ENCODE results near the gene NEK6.

NEK6 gene

DNA sequence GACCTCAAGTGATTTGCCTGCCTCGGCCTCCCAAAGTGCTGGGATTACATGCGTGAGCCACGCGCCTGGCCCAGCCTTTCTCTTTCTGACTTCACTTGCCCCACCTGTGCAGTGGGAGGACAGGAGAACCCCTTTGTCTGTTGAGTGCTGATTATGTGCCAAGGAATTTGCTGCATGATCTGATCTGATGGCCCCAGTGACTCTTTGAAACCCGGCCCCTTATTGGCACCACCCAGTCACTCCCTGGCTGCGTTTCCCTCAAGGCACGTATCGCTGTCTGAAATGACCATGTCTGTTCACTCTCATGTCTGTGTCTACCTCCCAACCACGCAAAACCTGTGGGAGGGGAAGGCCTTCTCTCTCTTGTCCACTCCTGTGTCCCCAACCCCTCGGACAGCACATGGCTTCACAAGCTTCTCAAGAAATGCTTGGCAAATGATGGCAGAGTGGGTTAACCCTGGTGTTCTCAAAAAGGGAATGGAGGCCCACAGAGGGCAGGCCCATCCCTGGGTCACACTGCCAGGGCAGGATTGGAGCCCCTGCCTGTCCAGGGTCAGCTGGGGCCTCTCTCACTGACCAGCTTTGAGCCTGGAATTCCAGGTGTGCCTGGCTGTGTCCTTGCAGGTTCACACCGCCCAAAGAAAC, 21.9 kb downstream of the NEK6 start:
- no peak for DNase-seq (ENCODE audit: low read depth in 2 of 2)

DNA sequence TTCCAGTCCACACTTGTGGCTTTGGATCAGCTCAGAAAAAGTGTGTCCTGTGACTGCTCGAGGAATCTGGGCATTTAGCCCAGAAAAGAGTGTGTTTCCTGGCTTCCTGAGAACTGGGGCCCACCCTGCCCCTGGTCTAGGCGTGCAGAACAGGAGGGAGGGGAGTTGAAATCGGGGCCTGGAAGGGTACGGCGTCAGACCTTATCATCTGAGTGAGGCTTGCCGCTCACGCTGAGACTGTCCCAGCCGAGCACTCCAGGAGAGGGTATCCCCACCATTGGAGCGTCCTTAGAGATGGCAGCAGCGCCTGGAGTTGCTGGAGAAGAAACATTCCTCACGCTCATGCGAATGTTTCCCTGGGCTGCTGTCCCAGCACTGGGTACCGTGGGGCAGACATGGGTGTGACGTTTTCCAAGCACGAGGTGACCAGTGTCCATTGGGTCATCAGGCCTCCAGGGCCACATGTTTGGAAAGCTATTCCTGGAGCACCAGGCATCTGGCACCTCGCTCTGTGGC, 22.5 kb downstream of the NEK6 start:
- no peak for DNase-seq (ENCODE audit: low read depth in 2 of 2)

DNA sequence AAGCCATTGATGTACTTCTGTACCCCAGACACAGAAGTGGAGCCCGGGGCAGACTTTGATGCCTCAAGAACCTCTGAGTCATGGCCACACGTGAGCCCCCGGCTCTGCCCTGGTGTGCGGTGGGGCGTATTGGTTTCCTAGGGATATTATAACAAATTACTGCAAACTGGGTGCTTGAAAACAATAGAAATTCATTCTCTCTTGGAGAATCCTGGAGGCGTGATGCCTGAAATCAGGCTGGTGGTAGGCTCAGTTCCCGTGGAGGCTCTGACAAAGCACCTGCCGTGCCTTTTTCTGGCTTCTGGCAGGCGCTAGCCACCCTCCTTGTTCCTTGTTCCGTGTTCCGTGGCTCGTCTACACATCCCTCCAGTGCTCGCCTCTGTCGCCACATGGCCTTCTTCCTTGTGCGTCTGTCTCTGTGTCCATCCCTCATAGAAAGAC, 24.2 kb downstream of the NEK6 start:
- no peak for DNase-seq (ENCODE audit: low read depth in 2 of 2)

DNA sequence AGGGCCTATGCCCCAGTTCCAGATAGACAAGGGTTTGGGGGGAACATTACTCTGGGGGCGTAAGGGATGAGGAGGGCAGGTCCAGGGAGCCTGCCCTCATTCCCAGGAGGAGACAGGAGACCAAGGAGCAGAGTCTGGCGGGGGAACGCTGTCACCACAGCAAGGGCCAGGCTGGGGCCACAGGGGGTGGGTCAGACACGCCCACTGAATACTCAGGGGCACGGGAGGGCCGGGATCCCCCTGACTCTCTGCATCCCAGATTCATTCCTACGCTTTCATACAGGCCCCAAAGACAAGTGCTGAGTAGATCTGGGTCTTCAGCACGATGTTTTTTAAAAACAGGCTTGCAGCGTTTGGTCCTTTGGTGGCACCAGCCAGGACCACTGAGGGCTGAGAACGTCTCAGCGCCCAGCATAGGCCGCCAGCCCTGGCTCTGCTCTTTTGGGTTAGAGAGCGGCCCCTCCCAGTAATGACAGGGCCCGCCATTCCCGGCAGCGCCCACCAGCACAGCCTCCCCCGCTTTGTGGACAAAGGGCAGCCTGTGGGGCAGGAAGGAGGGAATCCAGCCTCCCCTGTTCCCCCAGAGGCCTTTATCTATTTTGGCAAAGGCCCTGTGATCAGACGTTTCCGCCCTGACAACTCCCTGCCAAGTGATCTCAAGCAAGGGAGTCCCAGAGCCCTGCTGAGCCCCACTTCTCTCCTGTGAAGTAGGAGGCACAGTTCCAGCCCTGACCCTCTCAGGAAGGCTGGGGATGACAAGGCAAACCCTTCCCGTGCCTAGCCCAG, 24.9 kb downstream of the NEK6 start:
- no peak for DNase-seq (ENCODE audit: low read depth in 2 of 2)

DNA sequence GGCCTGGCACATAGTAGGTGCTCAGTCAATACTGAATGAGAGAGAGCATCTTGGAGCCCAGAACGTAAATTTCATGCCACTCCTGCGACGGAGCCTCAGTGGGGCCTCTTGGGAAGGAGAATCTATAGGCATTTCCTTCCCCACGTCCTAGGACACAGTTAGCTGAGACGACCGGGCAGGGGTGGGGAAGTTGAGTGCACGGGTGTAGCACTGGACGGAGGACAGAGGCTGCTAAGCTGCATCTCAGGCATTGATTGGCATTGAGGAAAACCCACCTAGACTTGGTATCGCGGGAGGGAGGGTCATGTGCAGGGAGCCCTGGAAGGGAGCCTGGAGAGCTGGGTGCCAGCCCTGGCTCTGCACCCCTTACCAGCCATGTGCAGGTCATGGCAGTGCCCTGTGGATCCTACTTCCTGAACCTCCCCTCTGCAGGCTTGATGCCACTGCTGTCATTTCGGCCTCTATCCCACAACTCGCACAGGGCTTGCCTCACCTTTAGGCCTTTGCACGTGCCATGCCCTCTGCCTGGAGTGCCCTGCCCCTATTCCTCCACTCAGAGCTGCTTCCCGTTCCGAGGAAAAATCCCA, 25.6 kb downstream of the NEK6 start:
- DNase-seq (ENCODE audit: low read depth in 2 of 2): no peak

DNA sequence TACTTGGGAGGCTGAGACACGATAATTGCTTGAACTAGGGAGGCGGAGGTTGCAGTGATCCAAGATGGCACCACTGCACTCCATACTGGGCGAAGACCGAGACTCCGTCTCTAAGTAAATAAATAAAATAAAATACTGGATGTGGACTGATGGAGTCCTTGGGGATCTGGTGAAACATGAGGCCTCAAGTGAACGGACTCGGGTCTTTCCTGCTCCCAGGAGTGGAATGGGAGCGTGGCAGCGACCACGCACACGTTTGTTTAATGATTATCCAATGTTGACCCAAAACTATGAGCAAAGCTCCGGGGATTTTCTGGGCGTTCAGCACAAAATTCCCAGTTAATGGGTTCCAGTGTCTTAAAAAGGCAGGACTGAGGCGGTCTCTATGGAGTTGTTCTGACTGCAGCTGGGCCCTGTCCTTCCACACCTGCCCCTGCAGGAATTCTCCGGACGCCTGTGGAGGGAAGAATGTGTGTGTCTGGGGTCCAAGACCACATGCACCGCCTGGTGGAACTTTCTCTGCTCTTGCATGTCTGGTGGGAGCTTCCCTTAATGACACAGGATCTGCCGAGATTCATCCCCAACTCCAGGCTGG, 26.6 kb downstream of the NEK6 start:
- no peak for DNase-seq (ENCODE audit: low read depth in 2 of 2)

DNA sequence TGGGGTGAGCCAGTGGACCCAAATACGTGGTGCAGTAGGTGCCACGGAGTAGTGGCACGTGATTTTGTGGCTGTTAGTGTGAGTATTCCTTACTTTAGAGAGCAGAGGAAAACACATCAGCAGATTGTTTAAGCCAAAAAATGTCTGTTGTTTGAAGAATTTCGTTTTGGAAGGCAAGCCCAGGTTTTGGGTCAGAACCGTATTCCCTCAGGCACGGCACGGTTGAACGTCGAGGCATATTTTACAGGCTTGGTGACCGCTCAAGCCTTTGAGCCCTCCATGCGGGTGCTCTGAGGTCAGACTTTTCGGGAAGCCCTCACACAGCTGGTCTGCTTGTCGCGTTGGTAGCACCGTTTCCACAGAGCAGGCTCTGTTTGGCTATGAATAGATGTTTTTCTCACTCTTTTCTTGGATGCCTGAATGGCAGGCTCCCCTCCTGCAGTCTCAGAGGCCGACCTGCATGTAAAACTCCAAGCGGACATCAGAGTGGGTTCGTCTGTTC, 27.2 kb downstream of the NEK6 start:
- DNase-seq (ENCODE audit: low read depth in 2 of 2): no peak

DNA sequence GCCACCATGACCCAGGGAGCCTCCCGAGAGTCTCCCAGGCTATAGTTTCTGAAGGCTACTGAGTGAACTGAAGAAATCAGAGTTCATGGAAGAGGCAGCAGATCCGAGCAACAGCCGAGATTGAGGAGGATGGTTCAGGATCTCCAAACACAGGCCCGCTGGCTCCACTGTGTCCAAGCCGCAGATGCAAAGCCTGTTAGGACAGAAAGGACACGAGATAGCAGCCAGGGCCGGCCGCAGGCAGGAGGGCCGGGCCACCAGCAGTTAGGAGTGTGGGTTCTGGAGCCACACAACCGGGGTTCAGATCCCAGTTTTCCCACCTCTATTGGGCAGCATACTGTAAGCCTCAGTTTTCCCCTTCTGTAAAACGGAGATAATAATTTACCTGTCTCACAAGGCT, 27.7 kb downstream of the NEK6 start:
- DNase-seq (ENCODE audit: low read depth in 2 of 2): no peak

DNA sequence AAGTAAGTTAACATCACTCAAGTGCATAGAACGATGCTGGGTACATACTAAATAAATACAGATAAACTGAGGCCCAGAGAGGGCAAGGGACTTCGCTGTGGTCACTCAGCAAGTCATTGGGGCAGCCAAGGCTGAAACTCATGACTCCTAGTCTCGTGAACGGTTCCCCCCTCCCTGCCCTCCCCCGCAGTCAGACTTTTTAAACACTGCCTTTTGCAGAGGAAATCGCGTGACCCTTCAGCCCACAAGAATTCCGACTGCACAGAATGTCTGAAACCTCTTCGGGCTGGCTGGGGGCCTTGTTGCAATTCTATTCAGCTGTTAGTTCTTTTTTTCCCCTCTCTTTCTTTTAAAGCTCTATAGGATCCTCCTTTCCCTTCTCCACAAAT, 28.1 kb downstream of the NEK6 start:
- DNase-seq (ENCODE audit: low read depth in 2 of 2): no peak

DNA sequence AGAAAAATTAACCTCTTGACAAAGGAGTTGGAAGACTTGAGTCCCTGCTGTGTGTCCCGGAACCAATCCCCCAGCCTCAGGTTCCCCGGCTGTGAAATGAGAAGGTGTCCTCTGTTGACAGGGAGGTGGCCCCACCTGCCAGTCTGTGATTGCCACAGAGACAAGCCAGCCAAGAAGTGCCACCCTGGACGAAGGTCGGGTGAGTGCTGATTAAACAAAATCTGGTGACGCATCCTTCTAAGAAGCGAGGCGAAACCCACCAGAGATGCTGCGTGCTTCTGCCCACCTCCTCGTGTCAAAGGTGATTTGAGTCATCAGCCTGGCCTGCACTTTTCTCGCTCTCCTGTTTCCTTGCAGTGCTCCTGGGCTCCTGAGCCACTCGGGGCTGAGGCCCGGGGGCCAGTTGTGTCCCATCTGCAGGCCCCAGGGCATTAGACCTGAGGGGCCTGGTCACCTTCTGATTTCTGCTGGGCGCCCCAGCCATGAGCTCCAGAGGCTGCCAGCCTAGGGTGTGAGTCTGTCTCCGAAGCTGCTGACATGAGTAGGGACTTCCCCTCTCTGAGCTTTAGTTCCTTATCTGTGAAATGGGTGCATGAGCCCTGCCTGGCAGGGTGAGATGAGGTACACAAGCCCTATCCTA, 28.7 kb downstream of the NEK6 start:
- peak in 1 of 2 donors; percentile 17 for DNase-seq (ENCODE audit: low read depth in 2 of 2)

DNA sequence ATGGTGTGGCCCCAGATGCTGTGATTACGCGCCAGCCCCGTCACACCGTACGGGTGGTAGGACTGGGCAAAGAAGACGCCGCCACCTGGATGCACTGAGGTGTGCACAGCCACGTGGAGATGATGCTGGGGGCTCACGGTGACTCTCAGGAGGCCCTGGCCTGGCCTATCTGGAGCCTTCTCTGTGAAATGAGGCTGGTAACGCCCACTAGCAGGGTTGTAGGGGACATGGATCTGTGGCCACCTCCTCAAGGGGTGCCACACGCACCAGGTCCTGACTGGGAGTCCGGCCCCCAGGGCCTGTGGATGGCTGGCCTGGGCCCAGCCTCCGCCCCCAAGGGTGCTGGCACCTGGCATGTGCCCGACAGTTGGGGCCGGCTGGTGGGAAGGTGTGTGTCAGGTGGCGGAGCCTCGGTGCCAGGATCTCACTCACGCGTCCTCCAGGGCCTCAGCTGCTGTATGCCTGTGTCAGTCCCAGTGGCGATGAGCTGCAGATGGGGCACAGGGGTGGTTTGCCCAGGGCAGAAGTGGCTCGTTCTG, 32.4 kb downstream of the NEK6 start:
- DNase-seq (ENCODE audit: low read depth in 2 of 2): no peak

DNA sequence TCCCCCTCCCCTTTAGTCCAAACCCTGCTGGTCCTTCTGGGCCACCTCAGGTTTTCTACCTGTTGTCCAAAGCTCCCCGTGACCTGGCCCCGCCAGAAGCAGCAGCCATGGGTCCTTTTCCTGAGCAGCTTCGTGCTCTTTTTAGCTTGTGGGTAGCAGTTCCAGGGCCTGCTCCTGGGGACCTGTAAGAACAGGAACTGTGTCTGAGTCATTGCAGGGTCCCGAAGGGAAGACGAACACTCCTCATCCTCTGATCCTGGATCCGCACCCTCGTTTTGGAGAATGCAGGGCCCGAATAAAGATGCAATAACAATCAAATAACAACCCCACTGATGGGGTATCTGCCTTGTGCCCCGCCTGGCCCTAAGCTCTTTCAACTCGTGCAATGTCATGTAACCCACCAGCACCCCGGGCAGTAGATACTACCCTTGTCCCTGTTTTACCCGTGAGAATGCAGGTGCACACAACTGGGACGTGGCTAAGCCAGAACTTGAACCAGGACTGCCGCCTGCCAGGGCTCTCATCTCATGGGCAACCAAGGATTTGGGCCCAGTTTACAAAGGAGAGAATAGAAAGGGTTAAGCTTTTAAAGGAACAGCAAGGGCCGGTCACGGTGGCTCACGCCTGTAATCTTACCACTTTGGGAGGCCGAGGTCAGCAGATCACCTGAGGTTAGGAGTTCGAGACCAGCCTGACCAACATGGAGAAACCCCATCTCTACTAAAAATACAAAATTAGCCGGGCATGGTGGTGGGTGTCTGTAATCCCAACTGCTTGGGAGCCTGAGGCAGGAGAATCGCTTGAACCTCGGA, 33.2 kb downstream of the NEK6 start:
- no peak for DNase-seq (ENCODE audit: low read depth in 2 of 2)

DNA sequence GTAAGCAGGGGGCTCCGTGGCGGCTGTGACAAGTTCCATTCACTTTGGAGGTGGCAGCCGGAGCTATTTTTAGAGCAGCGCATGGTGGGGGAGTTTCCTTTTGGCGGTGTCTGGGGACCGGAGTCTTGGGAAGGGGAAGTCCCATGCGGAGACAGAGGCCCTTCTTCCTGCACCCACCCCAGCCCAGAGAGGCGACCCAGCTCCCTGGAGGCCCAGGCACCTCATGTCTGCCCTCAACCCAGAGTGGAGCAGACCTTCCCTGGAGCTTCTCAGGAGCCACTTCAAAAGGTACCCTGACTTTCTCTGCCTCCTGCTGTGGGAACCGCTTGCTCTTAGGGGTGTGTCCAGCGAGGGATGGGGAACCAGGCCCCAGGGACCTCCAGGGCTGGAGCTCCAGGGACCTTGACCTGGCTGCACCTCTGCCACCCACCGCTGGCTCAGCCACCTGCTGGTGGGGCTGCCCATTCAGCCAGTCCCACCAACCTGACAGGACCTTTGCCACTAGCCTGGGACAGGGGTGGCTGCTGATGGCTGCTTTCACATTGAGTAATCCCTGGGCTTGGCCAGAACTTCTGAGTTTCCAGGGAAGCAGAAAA, 34.1 kb downstream of the NEK6 start:
- no peak for DNase-seq (ENCODE audit: low read depth in 2 of 2)

DNA sequence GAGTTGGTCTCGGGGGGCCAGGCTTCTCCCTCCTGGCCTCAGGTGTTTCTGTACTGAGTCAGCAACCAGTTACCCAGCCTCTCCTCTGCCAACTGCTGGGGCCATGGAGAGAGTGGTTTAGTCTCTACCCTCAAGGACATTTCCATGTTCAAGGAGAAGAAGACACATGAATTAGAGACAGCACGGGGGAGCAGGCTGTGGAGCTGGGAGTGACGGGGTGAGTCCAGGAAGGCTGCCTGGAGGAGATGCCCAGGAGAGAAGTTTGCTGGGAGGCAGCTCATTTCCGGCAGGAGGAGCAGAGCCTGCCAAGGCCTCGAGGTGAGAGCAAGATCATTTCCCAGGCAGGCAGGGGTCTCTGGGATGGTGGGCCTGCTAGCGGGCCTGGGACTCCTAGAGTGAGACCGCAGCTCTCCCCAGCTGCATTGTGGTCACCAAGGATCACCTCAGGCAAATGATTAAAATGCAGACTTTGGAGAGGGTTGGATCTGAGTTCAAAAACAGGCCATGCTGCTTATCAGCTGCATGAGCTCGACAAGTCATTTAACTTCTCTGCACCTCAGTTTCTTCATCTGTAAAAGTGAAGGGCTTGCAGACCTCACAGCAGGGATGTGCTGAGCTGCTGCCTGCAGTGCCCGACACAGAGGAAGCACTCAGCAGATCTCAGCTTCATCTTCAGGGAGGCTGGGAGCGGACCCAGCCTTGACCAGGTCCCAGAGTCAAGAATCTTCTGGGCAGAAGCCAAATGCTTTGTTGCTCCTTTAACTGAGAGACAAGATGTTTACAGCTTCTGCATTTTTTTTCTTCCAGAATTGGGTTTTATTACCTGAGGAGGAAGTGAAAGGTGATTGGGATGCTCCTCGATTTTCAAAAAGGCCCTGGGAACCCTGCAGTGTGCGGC, 35.2 kb downstream of the NEK6 start:
- DNase-seq (ENCODE audit: low read depth in 2 of 2): no peak

DNA sequence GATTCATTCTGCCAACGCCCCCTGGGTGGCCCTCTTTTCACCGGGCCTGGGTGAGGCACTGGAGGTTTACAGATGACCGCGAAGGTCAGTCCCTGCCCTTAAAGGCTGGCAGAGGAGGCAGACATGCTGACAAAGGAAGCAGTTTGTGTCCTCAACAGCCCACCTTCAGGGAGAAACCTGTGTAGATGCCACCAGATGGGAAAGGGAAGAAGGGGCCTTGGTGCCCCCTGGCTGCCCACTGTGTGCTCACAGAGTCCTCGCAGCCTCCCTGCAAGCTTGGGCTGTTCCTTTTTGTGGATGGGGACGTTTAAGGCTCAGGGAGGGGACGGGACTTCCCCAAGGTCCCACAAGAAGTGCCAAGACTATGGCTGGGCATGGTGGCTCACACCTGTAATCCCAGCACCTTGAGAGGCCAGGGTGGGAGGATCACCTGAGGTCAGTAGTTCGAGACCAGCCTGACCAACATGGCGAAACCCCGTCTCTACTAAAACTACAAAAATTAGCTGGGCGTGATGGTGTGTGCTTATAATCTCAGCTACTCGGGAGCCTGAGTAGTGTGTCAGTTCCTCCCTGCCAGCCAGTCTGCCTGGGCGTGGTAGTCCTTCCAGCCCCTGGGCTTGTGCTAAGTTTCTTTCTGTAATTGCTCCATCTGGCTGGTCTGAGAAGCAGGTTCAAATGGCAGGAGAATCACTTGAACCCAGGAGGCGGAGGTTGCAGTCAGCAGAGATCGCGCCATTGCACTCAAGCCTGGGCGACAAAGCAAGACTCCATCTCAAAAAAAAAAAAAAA, 36.2 kb downstream of the NEK6 start:
- DNase-seq (ENCODE audit: low read depth in 2 of 2): no peak

DNA sequence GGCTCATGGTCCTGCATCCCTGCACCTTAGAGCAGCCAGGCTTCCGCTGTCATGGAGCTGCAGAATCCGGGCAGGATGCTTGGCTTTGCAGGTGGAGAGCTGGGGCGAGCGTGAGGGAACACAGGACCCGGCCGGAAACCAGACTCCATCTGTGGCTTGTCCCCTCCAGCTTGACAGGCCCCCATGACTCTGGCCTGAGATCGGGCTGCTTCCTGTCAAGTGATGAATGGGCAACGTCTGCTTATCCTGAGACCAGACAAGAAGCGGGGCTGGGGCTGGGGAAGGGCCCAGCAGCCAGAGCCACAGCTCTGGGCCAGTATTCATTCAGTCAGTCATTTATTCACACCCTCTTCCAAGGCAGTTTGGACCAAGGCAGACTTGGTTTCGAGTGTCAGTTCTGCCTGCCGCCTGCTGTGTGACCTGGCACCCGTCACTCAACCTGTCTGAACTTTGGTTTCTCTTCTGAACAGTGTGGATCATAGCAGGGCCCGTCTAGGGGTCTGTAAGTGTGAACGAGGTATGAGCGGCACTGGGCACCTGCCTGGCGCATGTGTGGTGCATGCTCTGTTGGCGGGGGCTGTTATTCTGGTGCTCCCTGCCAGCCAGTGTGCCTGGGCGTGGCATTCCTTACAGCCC, 37.5 kb downstream of the NEK6 start:
- DNase-seq (ENCODE audit: low read depth in 2 of 2): no peak

DNA sequence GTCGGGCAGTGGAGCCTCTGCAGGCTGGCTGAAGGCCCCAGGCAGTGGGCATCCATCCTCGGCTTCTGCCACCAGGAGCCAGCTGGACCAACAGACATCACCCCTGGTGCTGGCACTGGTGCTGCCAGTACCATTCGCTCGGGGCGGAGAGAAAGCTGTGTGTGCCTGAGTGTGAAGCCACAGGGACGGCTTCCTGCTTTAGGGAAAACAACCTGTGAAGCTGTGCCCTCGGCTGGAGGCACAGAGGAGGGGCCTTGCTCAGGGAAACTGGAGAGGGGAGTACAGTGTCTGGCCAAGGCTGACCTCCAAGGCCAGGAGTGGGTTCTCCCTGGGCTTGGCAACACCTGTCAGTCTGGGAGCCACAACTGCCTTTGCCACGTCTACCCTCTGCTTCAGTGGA, 38.3 kb downstream of the NEK6 start:
- no peak for DNase-seq (ENCODE audit: low read depth in 2 of 2)
